ENCODE data around the gene REM2.

The REM2 gene

GRCh38 chr14:22871224-22872032, 11.6 kb upstream of the REM2 start, which contains the start of gene LRP10:
LRP10 (plus strand) TSS chr14:22871740; CDS start chr14:22872304, 564 bp downstream.
- no peak for TF ChIP-seq CTCF (IDR thresholded peaks at IDR 0.05; ENCODE audit: low read depth, low read length, missing control alignments)
- DNase-seq (ENCODE audit: low read depth), result peak; percentile 76

GRCh38 chr14:22872033-22872832, 10.8 kb upstream of the REM2 start:
- peak overlapping the region; percentile 75 for H3K4me3 ChIP-seq (ENCODE audit: low read depth, low read length)
- DNase-seq (ENCODE audit: low read depth), result no peak
- TF ChIP-seq CTCF (IDR thresholded peaks at IDR 0.05; ENCODE audit: low read depth, low read length, missing control alignments), result peak; percentile 92

More at GRCh38 chr14:22871224-22872032, 11.6 kb upstream of the REM2 start, which contains the start of gene LRP10:
- H3K4me3 ChIP-seq (ENCODE audit: low read depth, low read length), result peak within 1 kb of the TSS; percentile 75

- H3K4me3 ChIP-seq (ENCODE audit: low read depth, low read length), result peak overlapping the region; percentile 75
- DNase-seq (ENCODE audit: low read depth), result no peak
Measured at GRCh38 chr14:22872833-22873520, 10.0 kb upstream of the REM2 start.

GRCh38 chr14:22875003-22875747, 7.8 kb upstream of the REM2 start:
- H3K4me3 ChIP-seq (ENCODE audit: low read depth, low read length), result no peak overlapping the region
- DNase-seq (ENCODE audit: low read depth), result no peak
- no peak for TF ChIP-seq CTCF (IDR thresholded peaks at IDR 0.05; ENCODE audit: low read depth, low read length, missing control alignments)

More at GRCh38 chr14:22872833-22873520, 10.0 kb upstream of the REM2 start:
- no peak for TF ChIP-seq CTCF (IDR thresholded peaks at IDR 0.05; ENCODE audit: low read depth, low read length, missing control alignments)

DNA sequence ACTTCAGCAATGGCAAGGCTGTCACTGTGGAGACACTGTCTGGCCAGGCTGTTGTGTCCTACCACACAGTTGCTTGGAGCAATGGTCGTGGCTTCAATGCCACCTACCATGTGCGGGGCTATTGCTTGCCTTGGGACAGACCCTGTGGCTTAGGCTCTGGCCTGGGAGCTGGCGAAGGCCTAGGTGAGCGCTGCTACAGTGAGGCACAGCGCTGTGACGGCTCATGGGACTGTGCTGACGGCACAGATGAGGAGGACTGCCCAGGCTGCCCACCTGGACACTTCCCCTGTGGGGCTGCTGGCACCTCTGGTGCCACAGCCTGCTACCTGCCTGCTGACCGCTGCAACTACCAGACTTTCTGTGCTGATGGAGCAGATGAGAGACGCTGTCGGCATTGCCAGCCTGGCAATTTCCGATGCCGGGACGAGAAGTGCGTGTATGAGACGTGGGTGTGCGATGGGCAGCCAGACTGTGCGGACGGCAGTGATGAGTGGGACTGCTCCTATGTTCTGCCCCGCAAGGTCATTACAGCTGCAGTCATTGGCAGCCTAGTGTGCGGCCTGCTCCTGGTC, 7.2 kb upstream of the REM2 start:
- TF ChIP-seq CTCF (IDR thresholded peaks at IDR 0.05; ENCODE audit: low read depth, low read length, missing control alignments), result no peak
- no peak for DNase-seq (ENCODE audit: low read depth)
- H3K4me3 ChIP-seq (ENCODE audit: low read depth, low read length), result no peak overlapping the region

GRCh38 chr14:22877000-22877501, 6.0 kb upstream of the REM2 start:
- DNase-seq (ENCODE audit: low read depth), result no peak
- no peak for TF ChIP-seq CTCF (IDR thresholded peaks at IDR 0.05; ENCODE audit: low read depth, low read length, missing control alignments)
- no peak overlapping the region for H3K4me3 ChIP-seq (ENCODE audit: low read depth, low read length)

Data from GM12864 (cell line).